ENCODE data around the gene GJA5. TPM values are rescaled to one million over a fixed set of nuclear protein-coding genes. Genes with fewer than 3 reads are reported as not detected.

GJA5 gene
- 0.14 and 0.29 TPM in 2 replicates for total RNA-seq

GRCh38 chr1:147760481-147761260 lies at the start of gene GJA5:
TSS of gene GJA5 (minus strand) at chr1:147760602. CDS start at chr1:147759238, 1,364 bp downstream.
- H3K27me3 ChIP-seq (ENCODE audit: control insufficient read depth, insufficient read depth, low read length) = no peaks in the 10 kb centered on the region
- H3K4me3 ChIP-seq (ENCODE audit: low read depth, low read length) = no peak within 1 kb of the TSS
- no peak for TF ChIP-seq CTCF (IDR thresholded peaks at IDR 0.05; ENCODE audit: insufficient read depth, low read length, poor library complexity, severe bottlenecking)
- no peaks in the 10 kb centered on the region for H3K36me3 ChIP-seq (ENCODE audit: control insufficient read depth, insufficient read depth, low read length)
- DNase-seq (ENCODE audit: low read depth) = no peak

DNA sequence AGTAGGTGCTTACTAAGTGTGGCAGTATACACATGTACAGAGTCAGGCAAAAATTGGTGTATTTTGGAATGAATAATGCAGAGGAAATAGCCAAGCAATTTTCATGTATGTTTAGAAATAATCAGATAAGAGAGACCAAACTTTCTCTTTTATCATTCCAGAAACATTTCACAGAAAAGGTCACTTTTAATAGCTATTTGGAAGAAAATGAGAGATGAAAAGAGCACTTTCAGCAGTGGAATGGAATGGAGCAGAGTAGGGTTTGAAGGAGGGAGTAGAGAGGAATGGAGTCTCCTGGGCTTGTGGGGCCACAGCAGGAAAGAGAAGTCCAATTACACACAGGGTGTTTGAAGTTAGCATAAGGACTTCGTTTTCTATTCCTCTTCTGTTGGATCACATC lies 48.8 kb upstream of the GJA5 start:
- no peaks in the 10 kb centered on the region for H3K27me3 ChIP-seq (ENCODE audit: control insufficient read depth, insufficient read depth, low read length)
- no peak overlapping the region for H3K4me3 ChIP-seq (ENCODE audit: low read depth, low read length)
- TF ChIP-seq CTCF (IDR thresholded peaks at IDR 0.05; ENCODE audit: insufficient read depth, low read length, poor library complexity, severe bottlenecking) = no peak
- no peak for DNase-seq (ENCODE audit: low read depth)
- no peaks in the 10 kb centered on the region for H3K36me3 ChIP-seq (ENCODE audit: control insufficient read depth, insufficient read depth, low read length)

DNA sequence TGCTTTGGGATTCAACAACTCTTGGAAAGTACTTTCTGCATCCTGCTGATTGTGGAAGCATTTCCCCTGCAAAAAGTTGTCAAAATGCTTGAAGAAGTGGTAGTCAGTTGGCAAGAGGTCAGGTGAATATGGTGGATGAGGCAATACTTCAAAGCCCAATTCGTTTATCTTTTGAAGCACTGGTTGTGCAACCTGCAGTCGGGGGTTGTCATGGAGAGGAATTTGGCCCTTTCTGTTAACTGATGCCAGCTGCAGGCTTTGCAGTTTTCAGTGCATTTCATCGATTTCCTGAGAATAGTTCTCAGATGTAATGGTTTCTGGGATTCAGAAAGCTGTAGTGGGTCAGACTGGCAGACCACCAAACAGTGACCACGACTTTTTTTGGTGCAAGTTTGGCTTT lies 47.6 kb upstream of the GJA5 start:
- DNase-seq (ENCODE audit: low read depth) = no peak
- no peak overlapping the region for H3K4me3 ChIP-seq (ENCODE audit: low read depth, low read length)
- no peaks in the 10 kb centered on the region for H3K36me3 ChIP-seq (ENCODE audit: control insufficient read depth, insufficient read depth, low read length)
- H3K27me3 ChIP-seq (ENCODE audit: control insufficient read depth, insufficient read depth, low read length) = no peaks in the 10 kb centered on the region
- TF ChIP-seq CTCF (IDR thresholded peaks at IDR 0.05; ENCODE audit: insufficient read depth, low read length, poor library complexity, severe bottlenecking) = no peak

DNA sequence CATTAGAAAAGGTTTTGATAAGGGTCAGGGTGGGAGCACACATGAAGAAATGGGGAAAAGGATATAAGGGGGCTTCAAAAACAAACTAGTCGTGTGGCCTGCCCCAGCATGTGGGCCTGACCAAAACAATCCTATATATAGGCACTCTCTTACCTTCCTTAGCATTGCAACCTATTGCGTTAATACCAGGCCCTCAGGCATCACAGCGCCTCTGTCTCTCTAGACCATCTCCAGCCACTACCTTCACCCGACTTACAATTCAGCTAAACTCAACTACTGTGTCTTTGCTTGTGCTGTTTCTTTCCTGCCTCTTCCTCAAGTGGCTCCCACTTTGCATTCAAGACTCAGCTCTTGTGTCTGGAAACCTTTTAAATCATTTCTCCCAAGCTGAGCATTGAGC lies 47.0 kb upstream of the GJA5 start:
- Histone ChIP-seq H3K27me3 (ENCODE audit: control insufficient read depth, insufficient read depth, low read length) (no peaks in the 10 kb centered on the region), H3K36me3 (ENCODE audit: control insufficient read depth, insufficient read depth, low read length) (no peaks in the 10 kb centered on the region), H3K4me3 (ENCODE audit: low read depth, low read length) (no peak overlapping the region)
- TF ChIP-seq CTCF (IDR thresholded peaks at IDR 0.05; ENCODE audit: insufficient read depth, low read length, poor library complexity, severe bottlenecking) = no peak
- no peak for DNase-seq (ENCODE audit: low read depth)

GRCh38 chr1:147804942-147805723 lies 44.7 kb upstream of the GJA5 start:
- H3K36me3 ChIP-seq (ENCODE audit: control insufficient read depth, insufficient read depth, low read length) = no peaks in the 10 kb centered on the region
- no peaks in the 10 kb centered on the region for H3K27me3 ChIP-seq (ENCODE audit: control insufficient read depth, insufficient read depth, low read length)
- H3K4me3 ChIP-seq (ENCODE audit: low read depth, low read length) = no peak overlapping the region
- DNase-seq (ENCODE audit: low read depth) = no peak
- TF ChIP-seq CTCF (IDR thresholded peaks at IDR 0.05; ENCODE audit: insufficient read depth, low read length, poor library complexity, severe bottlenecking) = no peak
